Glomerular visceral epithelial cell (primary cell): ENCODE data around the gene REEP1.

Experiments used
- DNase-seq: peaks from one replicate; pipeline ENCODE4 v3.0.0-alpha.2; 2016; ENCODE audit errors: extremely low spot score

The REEP1 gene

GRCh38 chr2:86305915-86306254 is 31.5 kb downstream of the REEP1 start:
- no peak for DNase-seq

- no peak for DNase-seq
Measured at GRCh38 chr2:86305195-86305914, 32.1 kb downstream of the REEP1 start.

- DNase-seq, result no peak
Measured at GRCh38 chr2:86304416-86304815, 33.0 kb downstream of the REEP1 start.

- DNase-seq, result no peak
Measured at GRCh38 chr2:86302320-86302719, 35.1 kb downstream of the REEP1 start.

- DNase-seq, result no peak
Measured at GRCh38 chr2:86301711-86302202, 35.7 kb downstream of the REEP1 start.

- DNase-seq, result no peak
Measured at GRCh38 chr2:86301009-86301408, 36.4 kb downstream of the REEP1 start.

- DNase-seq, result no peak
Measured at GRCh38 chr2:86300496-86300895, 36.9 kb downstream of the REEP1 start.

GRCh38 chr2:86298411-86299390 is 38.7 kb downstream of the REEP1 start:
- no peak for DNase-seq

- DNase-seq, result no peak
Measured at GRCh38 chr2:86297382-86298147, 39.9 kb downstream of the REEP1 start.

GRCh38 chr2:86296947-86297346 is 40.5 kb downstream of the REEP1 start:
- DNase-seq, result no peak

- DNase-seq, result no peak
Measured at GRCh38 chr2:86295066-86295465, 42.4 kb downstream of the REEP1 start.

- no peak for DNase-seq
Measured at GRCh38 chr2:86293612-86294011, 43.8 kb downstream of the REEP1 start.

- no peak for DNase-seq
Measured at GRCh38 chr2:86292571-86293515, 44.6 kb downstream of the REEP1 start.

GRCh38 chr2:86291328-86291662 is 46.1 kb downstream of the REEP1 start:
- no peak for DNase-seq

GRCh38 chr2:86290596-86291327 is 46.7 kb downstream of the REEP1 start:
- DNase-seq, result no peak

- DNase-seq, result no peak
Measured at GRCh38 chr2:86286516-86286915, 50.9 kb downstream of the REEP1 start.

- DNase-seq, result no peak
Measured at GRCh38 chr2:86285981-86286380, 51.4 kb downstream of the REEP1 start.

GRCh38 chr2:86285571-86285970 is 51.9 kb downstream of the REEP1 start:
- no peak for DNase-seq

- no peak for DNase-seq
Measured at GRCh38 chr2:86284987-86285386, 52.4 kb downstream of the REEP1 start.

- no peak for DNase-seq
Measured at GRCh38 chr2:86284401-86284841, 53.0 kb downstream of the REEP1 start.
